ENCODE results near the gene MAGEA9B.
A peak's percentile ranks its signal among the peaks of the same experiment; 100 is the strongest.
"Not testable (repeated sequence)": the region's sequence is repeated elsewhere in the genome, so short reads cannot be mapped to it uniquely, and the experiment has no call there.

The MAGEA9B gene, protein sequence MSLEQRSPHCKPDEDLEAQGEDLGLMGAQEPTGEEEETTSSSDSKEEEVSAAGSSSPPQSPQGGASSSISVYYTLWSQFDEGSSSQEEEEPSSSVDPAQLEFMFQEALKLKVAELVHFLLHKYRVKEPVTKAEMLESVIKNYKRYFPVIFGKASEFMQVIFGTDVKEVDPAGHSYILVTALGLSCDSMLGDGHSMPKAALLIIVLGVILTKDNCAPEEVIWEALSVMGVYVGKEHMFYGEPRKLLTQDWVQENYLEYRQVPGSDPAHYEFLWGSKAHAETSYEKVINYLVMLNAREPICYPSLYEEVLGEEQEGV

DNA sequence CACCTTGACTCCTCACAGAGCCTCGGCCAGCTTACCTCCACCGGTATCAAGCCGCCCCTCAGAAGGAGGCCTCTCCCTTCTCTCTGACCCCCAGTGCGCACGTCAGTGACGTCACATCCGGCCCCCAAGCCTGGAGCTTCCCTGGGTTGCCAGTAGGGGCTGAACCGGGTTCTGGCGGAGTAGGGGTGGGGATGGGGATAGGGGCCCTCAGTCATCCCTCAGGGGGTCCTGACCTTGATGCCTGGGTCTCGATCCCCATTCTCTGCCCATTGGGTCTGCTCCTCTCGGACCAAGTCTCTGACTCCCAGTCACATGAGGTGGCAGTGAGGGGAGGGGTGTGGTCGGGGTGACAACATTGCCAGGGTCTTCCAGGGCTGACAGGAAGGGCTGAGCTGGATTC lies at the start of gene MAGEA9B:
Gene MAGEA9B (minus strand): TSS at position 101 of the 400 bp plus-strand sequence. CDS start 4,280 bp downstream, outside the sequence.
- not testable (repeated sequence) for DNase-seq

- no peak for DNase-seq
Observed at GRCh38 chrX:149633511-149633910, 46.3 kb upstream of the MAGEA9B start.

DNA sequence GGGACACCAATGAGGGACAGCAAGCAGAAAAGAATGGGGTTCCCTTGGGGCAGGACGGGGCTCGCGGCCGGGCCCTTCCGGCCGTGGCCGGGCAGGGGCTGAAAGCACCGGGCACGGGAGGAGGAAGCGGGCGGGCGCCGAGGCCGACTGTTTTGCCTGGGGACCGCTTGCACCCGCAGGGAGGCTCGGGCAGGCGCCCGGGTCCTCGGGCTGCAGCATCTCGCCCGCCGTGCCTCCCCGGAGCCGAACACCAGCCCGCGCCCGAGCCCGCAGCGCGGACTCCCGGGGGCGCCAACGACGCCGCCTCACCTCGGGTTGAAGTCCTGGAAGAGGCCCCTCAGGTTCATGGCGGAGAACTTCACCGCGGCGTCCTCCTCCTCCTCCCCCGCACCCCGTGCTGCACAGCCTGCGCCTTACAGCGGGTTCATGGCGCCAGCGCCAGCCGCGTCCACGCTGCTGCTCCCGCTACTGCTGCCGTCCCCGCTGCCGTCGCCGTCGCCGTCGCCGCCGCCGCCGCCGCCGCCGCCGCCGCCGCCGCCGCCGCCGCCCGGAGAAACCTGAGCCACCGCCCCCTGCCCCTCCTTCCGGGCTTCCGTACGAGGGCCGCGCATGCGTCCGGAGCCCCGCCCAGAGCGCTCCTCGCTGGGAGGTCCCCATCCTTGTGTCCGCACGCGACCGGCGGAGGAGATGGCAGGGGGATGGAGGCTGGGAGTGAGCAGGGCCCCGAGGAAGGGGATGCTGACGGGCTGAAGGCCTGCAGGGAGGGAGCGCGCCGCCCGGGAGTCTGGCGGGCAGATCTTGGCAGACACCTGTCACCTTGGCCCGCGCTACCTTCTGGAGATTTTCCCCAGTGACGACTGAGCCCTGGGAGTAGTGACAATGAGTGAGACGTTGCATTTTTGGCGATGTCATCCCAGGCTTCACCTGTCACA lies 44.2 kb upstream of the MAGEA9B start, which contains the start of gene TMEM185A:
Gene TMEM185A (minus strand): TSS at position 559 of the 932 bp plus-strand sequence. CDS start 212 bp downstream, at position 347.
- peak in 1 of 2 donors; percentile 6 for DNase-seq

DNA sequence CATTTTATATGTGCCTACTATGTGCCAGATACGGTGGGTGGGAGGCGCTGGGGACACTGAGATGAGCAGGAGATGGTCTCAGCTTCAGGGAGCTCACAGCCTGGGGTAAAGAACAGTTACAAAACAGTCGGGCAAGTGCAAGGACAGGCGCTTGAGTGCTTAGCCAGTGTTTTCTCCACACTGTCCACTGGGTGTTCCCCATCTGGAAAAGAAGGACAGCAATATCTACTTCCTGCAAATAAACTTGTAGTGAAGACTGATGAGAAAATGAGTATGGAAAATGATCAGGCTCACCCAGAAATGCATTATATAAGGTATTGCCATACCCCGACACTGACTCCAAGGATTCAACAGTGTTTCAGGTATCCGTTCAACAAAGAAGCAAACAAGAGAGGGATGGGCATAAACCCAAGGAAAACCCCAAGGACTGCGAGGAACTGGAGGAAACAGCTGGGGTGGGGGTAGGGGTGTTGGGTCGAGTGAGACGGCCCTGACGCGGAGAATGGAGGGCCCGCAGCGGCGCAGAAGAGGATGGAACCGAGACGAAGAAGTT lies 43.5 kb upstream of the MAGEA9B start:
- no peak for DNase-seq

GRCh38 chrX:149629730-149630387 lies 42.6 kb upstream of the MAGEA9B start:
- DNase-seq, result no peak

GRCh38 chrX:149628768-149629167 lies 41.5 kb upstream of the MAGEA9B start:
- no peak for DNase-seq

DNA sequence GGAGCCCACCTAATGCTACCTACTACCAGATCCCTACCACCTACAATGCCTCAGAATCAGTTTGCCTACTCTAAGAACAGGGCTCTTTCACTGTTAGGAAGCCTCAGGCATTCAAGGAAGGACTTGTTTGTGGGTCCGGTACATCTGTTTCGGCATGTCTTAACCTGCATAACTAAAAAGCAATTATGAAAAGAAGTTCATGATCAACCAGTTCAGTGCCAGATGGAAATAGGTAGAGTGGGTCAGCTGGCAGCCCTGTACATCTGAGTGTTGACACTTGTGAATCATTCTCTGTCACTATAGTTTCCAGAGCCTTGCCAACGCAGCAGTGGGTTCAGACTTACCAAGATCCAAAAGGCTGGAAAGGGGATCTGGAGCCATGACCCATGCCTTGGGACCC lies 41.0 kb upstream of the MAGEA9B start:
- no peak for DNase-seq

DNA sequence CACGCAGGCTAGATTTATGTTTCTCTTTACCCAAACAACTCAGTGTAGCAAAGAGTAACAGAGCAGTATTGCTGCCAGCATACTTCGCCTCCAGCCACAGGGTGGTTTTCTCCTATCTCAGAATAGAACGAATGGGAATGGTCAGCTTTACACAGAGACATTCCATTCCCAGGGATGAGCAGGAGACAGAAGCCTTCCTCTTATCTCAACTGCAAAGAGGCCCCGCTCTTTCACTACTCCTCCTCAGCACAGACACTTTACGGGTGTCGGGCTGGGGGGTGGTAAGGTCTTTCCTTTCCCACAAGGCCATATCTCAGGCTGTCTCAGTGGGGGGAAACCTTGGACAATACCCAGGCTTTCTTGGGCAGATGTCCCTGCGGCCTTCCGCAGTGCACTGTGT lies 39.6 kb upstream of the MAGEA9B start:
- DNase-seq, result not testable (repeated sequence)

DNA sequence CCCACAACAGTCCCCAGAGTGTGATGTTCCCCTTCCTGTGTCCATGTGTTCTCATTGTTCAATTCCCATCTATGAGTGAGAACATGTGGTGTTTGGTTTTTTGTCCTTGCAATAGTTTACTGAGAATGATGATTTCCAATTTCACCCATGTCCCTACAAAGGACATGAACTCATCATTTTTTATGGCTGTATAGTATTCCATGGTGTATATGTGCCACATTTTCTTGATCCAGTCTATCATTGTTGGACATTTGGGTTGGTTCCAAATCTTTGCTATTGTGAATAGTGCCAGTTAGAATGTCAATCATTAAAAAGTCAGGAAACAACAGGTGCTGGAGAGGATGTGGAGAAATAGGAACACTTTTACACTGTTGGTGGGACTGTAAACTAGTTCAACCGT lies 32.4 kb upstream of the MAGEA9B start:
- DNase-seq, result not testable (repeated sequence)

DNA sequence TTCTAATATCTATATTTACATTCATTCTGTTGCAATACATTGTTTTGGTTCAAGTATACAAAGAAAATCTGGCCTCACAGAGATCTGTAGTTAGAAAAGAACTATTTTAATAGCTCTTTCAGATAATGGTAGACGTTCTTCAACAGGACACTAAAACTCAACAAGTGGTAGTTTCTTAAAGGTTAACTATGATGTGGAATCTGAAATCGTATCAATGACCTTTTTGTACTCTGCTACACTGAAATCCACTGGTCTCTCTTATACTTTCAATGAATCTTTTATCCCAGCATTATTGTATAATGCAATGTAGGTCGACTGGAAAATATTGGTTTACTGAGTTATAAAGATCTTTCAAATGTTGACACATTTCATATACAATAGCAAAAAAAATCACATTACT lies 31.6 kb upstream of the MAGEA9B start:
- no peak for DNase-seq

- DNase-seq, result no peak
Observed at GRCh38 chrX:149611623-149612175, 24.4 kb upstream of the MAGEA9B start.

DNA sequence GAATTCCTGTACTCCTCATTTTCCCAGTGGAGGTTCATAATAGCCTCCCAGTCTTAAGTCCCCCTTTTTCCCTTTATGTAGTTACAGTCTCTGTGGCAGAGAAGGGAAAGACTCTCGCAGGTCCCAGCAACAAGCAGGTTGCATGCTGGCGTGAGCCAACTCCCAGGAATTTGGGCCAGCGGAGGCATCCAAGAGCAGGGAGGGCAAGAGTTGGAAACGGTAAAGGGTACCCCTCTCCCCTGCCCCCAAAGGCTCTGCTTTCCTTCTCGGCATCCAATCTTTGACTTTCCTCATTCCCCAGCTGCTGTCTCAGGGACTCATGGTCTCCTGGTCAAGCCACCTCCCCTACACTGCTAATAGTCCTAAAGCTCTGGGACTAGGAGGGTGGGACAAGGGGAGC lies 23.3 kb upstream of the MAGEA9B start:
- no peak for DNase-seq

DNA sequence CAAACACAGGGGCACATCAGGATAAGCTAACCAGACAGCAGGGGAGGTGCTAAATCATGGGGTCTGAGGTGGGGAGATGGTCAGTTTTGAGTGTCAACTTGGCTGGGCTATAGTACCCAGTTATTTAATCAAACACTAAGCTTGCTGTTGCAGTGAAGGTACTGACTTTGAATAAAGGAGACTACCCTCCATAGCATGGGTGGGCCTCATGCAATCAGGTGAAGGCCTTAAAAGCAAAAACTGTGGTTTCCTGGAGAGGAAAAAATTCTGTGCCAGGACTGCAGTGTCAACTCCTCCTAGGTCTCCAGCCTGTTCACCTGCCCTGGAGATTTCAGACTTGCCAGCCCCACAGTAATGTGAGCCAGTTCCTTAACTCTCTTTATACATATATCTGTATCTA lies 20.4 kb upstream of the MAGEA9B start:
- no peak for DNase-seq

GRCh38 chrX:149605248-149605885 lies 18.1 kb upstream of the MAGEA9B start:
- not testable (repeated sequence) for DNase-seq

DNA sequence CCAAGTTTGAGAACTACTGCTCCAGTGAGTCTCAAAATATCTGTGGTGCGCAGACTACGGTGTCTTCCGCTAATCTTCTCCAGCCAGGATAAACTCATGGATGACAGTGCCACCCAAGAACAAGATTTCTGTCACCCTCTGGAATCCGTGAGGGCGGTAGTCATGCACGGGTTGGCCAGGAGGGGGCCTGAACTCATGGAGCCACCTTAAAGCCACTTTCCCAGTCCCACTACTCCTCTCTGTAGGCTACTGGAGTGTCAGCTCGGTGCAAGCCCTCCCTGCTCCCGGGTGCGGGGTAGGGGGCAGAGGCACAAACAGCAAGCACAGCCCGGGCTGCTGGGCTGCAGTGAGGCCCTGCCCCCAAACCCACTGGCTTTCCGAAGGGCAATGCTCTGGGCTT lies 11.3 kb upstream of the MAGEA9B start:
- DNase-seq, result not testable (repeated sequence)

- not testable (repeated sequence) for DNase-seq
Observed at GRCh38 chrX:149595943-149596342, 8.7 kb upstream of the MAGEA9B start.

- DNase-seq, result not testable (repeated sequence)
Observed at GRCh38 chrX:149595214-149595613, 8.0 kb upstream of the MAGEA9B start, which contains the start of gene HSFX2. Gene HSFX2 (minus strand): TSS chrX:149595314. CDS start chrX:149594700, 614 bp downstream.

GRCh38 chrX:149590993-149591392 lies 3.7 kb upstream of the MAGEA9B start:
- DNase-seq, result not testable (repeated sequence)

DNA sequence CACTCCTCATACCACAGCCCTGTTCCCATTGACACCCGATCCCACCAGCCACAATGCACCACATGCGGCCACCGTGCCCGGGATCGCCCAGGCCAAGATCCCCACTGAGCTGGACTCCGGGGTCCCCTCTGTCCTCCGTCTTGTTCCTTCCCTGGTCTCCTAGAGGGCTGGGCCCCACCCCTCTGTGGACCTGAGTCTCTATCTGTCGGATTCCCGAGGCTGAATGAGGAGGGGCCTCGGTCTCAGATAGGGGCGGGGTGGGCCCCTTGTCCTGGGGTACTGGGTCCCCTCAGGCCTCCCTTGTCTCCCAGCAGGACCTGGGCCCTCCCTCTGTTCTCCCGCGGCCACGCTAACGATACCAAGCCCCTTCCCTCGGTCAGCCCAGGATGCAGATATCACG lies 1.6 kb downstream of the MAGEA9B start:
- DNase-seq, result not testable (repeated sequence)

DNA sequence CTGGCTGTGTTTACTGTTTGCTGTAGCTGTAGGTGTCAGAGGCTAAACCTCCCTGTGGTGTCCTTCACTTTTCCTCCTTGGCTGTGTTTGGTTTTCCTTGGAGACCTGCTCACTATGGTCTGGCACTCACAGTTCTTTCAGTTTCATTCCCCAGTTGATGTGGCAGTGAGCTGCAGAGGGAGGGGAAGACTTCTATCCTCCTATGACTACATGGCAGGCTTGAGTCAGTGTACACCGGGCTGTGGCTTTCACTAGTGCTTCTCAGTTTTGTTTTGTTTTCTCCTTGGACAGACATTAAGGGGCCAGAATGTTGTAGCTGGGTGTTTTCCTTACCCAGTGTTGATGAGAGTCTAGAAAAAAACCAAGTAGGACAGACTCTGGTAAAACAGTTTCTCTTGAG lies 13.8 kb downstream of the MAGEA9B start:
- DNase-seq, result not testable (repeated sequence)

- no peak for DNase-seq
Observed at GRCh38 chrX:149572743-149573142, 14.5 kb downstream of the MAGEA9B start.

- DNase-seq, result no peak
Observed at GRCh38 chrX:149571770-149572169, 15.5 kb downstream of the MAGEA9B start.
